Heart left ventricle (tissue), 13 donors: ENCODE measurements around the gene FEM1B.

ENCODE experiments used
- CTCF ChIP-seq, 12 donors: fragments of 200-600 bp; sonication (generic) in 4 of 12; IDR thresholded peaks; one replicate each; pipeline versions ENCODE4 v1.5.0 to v1.8.0; 2018 to 2022; ENCODE audit warnings: antibody characterized with exemption in 12 of 12, mild to moderate bottlenecking in 5 of 12
- POLR2A ChIP-seq, 2 donors: fragments of 450-650 bp; IDR thresholded peaks; one replicate each; pipeline ENCODE4 v1.6.1; 2017; ENCODE audit warnings: antibody characterized with exemption in 2 of 2, mild to moderate bottlenecking in 2 of 2, moderate library complexity in 2 of 2
- donor health status: ischemic (EF 13 %, LVEDD 7.1; RV severe dilation, severe dysfunction).
- donor health status: DM: no; HTN: yes; CAD: no.
- donor health status: DM: no; HTN: no; CAD: no.
- donor health status: ischemic (EF 25% LVEDD 6.9; RV normal size, moderate dysfunction).
- donor health status: ischemic (EF 25% LVEDD 5.7; RV mildly dilated, moderate dysfunction).
- donor health status: ischemic (EF 35%, LVEDD 5.7; RV mildly dilated, moderate dysfunction).
- donor health status: nonischemic (EF 11% LVEDD 7.7; RV severe dilation, severe dysfunction).
- donor health status: DM: yes; HTN: yes; CAD: no.
- donor health status: PGD.
- donor health status: ischemic (EF 29% LVEDD 5.4; RV normal size, mild dysfunction).
- donor health status: nonischemic (EF 23%, LVEDD 6.1; RV moderate dilation, normal function).

- no peak for TF ChIP-seq POLR2A (IDR thresholded peaks at IDR 0.05)
- no peak for TF ChIP-seq CTCF (IDR thresholded peaks at IDR 0.05)
Measured at GRCh38 chr15:68310804-68311463, 33.4 kb downstream of the FEM1B start.
